OCI-LY7 (cell line): ENCODE data around the gene GLIS2. TPM values are rescaled to one million over a fixed set of nuclear protein-coding genes. Genes with fewer than 3 reads are reported as not detected.
A peak's percentile ranks its signal among the peaks of the same experiment; 100 is the strongest.

ENCODE experiments used
- BruUV-seq: library from RNA; stranded (reverse); fragments of 400-500 nt; replicated peaks from 2 replicates; lab custom pipeline; 2021; lab: Mats Ljungman, UMichigan
- CTCF ChIA-PET: fragments of 300-600 bp; sonication (Branson Sonifier 250); formaldehyde crosslinking; loops from one replicate; lab custom pipeline; 2022; ENCODE audit warnings: antibody characterized with exemption; ENCODE audit not compliant: unreplicated experiment; lab: Charles Lee
- POLR2A ChIA-PET: fragments of 300-600 bp; sonication (Branson Sonifier 250); formaldehyde crosslinking; loops from one replicate; lab custom pipeline; 2022; ENCODE audit warnings: antibody characterized with exemption; lab: Charles Lee
- DNase-seq: peaks from one replicate; pipeline ENCODE4 v3.0.0-alpha.2; 2015; ENCODE audit warnings: low spot score
- H2AFZ ChIP-seq: fragments of 200-600 bp; sonication (generic), shearing (Covaris generic); 2 replicates; pipeline ENCODE4 v1.6.1; 2014; ENCODE audit warnings: mild to moderate bottlenecking, antibody characterized with exemption, low read length, moderate library complexity
- H3K27ac ChIP-seq: fragments of 200-600 bp; sonication (generic); 2 replicates; pipeline ENCODE4 v1.5.1; 2014; ENCODE audit warnings: mixed run types, low read depth, mild to moderate bottlenecking, moderate library complexity, low read length, inconsistent platforms; ENCODE audit not compliant: poor library complexity, severe bottlenecking
- H3K36me3 ChIP-seq: fragments of 200-600 bp; sonication (generic); 2 replicates; pipeline ENCODE4 v1.6.1; 2014; ENCODE audit warnings: mild to moderate bottlenecking, antibody characterized with exemption, low read length, moderate library complexity, mixed read lengths; ENCODE audit not compliant: insufficient read depth
- H3K4me1 ChIP-seq: fragments of 200-600 bp; sonication (generic); 2 replicates; pipeline ENCODE4 v1.5.1; 2014; ENCODE audit warnings: mild to moderate bottlenecking, low read length; ENCODE audit not compliant: insufficient read depth, poor library complexity, severe bottlenecking
- H3K4me2 ChIP-seq: fragments of 200-600 bp; sonication (generic); 2 replicates; pipeline ENCODE4 v1.6.1; 2014; ENCODE audit warnings: mild to moderate bottlenecking, low read length
- H3K4me3 ChIP-seq: fragments of 200-600 bp; sonication (generic); 2 replicates; pipeline ENCODE4 v1.5.1; 2014; ENCODE audit warnings: mild to moderate bottlenecking, low read depth, low read length; ENCODE audit not compliant: poor library complexity, severe bottlenecking
- H3K79me2 ChIP-seq: fragments of 200-600 bp; sonication (generic); 2 replicates; pipeline ENCODE4 v1.6.1; 2016; ENCODE audit warnings: low read depth, mild to moderate bottlenecking, low read length, moderate library complexity, mixed read lengths; ENCODE audit not compliant: insufficient read depth
- H3K9me2 ChIP-seq: fragments of 200-600 bp; sonication (generic); 2 replicates; pipeline ENCODE4 v1.6.1; 2016; ENCODE audit warnings: mild to moderate bottlenecking, low read length, mixed read lengths; ENCODE audit not compliant: insufficient read depth
- H3K9me3 ChIP-seq: fragments of 200-600 bp; sonication (generic); 2 replicates; pipeline ENCODE4 v1.6.1; 2014; ENCODE audit warnings: mild to moderate bottlenecking, mixed run types, low read length, mixed read lengths
- H4K20me1 ChIP-seq: fragments of 200-600 bp; sonication (generic); 2 replicates; pipeline ENCODE4 v1.6.1; 2014; ENCODE audit warnings: mild to moderate bottlenecking, antibody characterized with exemption, low read length, moderate library complexity, mixed read lengths; ENCODE audit not compliant: insufficient read depth
- CTCF ChIP-seq: fragments of 200-600 bp; sonication (generic); conservative IDR thresholded peaks from 2 replicates; pipeline ENCODE4 v1.5.1; 2014; ENCODE audit warnings: mild to moderate bottlenecking, antibody characterized with exemption, low read length, moderate library complexity, mixed read lengths
- EZH2phosphoT487 ChIP-seq: fragments of 200-600 bp; sonication (generic); IDR thresholded peaks from 2 replicates; pipeline ENCODE4 v1.6.1; 2018; ENCODE audit warnings: low read depth, borderline replicate concordance, mild to moderate bottlenecking, mixed run types, antibody characterized with exemption, low read length, moderate library complexity, mixed read lengths
- intact Hi-C: fragments of 100-400 bp; cut with micrococcal nuclease; formaldehyde crosslinking; loops from one replicate; pipeline ENCODE4 v1.10.0; 2022; ENCODE audit not compliant: unreplicated experiment
- total RNA-seq, 2 experiments: library from RNA; depleted of rRNA in 1 of 2; stranded (reverse); fragments of >200 nt in 1 of 2; shearing (Covaris generic) in 1 of 2; gene quantifications; 2 replicates each; pipeline ENCODE4 v1.2.3, GENCODE V29; 2014 to 2022

GLIS2 gene
- total RNA-seq, 2 experiments from 2014 or later: 0.08 TPM; not detected in 1

GRCh38 chr16:4347010-4347409 is 31.1 kb downstream of the GLIS2 start:
- H3K4me3 ChIP-seq: no peak overlapping the region
- H3K27ac ChIP-seq: no peak overlapping the region
- no peak overlapping the region for H2AFZ ChIP-seq
- no peak for DNase-seq
- peaks cover 5% of the 10 kb centered on the region for H4K20me1 ChIP-seq
- no peaks in the 10 kb centered on the region for H3K9me2 ChIP-seq
- H3K9me3 ChIP-seq: no peaks in the 10 kb centered on the region
- no peak overlapping the region for H3K4me2 ChIP-seq
- POLR2A ChIA-PET: no interaction called here
- CTCF ChIA-PET: no interaction called here
- intact Hi-C loops: no loop called here
- peaks cover 60% of the 10 kb centered on the region for H3K79me2 ChIP-seq
- peaks cover 51% of the 10 kb centered on the region for H3K36me3 ChIP-seq
- no TSS peak for BruUV-seq
- peaks cover 17% of the 10 kb centered on the region for H3K4me1 ChIP-seq
- no peak for TF ChIP-seq CTCF
- no peak for TF ChIP-seq EZH2phosphoT487

- H2AFZ ChIP-seq: no peak overlapping the region
- intact Hi-C loops: no loop called here
- peaks cover 60% of the 10 kb centered on the region for H3K79me2 ChIP-seq
- TF ChIP-seq CTCF: no peak
- no TSS peak for BruUV-seq
- no peak overlapping the region for H3K27ac ChIP-seq
- peaks cover 48% of the 10 kb centered on the region for H3K36me3 ChIP-seq
- CTCF ChIA-PET: no interaction called here
- H3K4me3 ChIP-seq: no peak overlapping the region
- H3K9me3 ChIP-seq: no peaks in the 10 kb centered on the region
- peaks cover 18% of the 10 kb centered on the region for H3K4me1 ChIP-seq
- no peak for DNase-seq
- peaks cover 5% of the 10 kb centered on the region for H4K20me1 ChIP-seq
- 0 out of 2 replicates have a peak overlapping the region, but pooled peaks have one; percentile 4 for H3K4me2 ChIP-seq
- POLR2A ChIA-PET: no interaction called here
- H3K9me2 ChIP-seq: no peaks in the 10 kb centered on the region
Observed at GRCh38 chr16:4347765-4348509, 32.1 kb downstream of the GLIS2 start.

- TF ChIP-seq CTCF (no peak), EZH2phosphoT487 (no peak)
- no peaks in the 10 kb centered on the region for H3K9me2 ChIP-seq
- CTCF ChIA-PET: no interaction called here
- intact Hi-C loops: no loop called here
- peaks cover 47% of the 10 kb centered on the region for H3K79me2 ChIP-seq
- H4K20me1 ChIP-seq: peaks cover 5% of the 10 kb centered on the region
- peaks cover 18% of the 10 kb centered on the region for H3K4me1 ChIP-seq
- peaks cover 38% of the 10 kb centered on the region for H3K36me3 ChIP-seq
- no peaks in the 10 kb centered on the region for H3K9me3 ChIP-seq
- H2AFZ ChIP-seq: no peak overlapping the region
- H3K27ac ChIP-seq: no peak overlapping the region
- POLR2A ChIA-PET: interaction anchor here (1.1 kb wide), 1 partner anchor 9 kb away, joined by 3 read pairs; no protein-coding TSS in a partner anchor
- no peak for DNase-seq
- no TSS peak for BruUV-seq
- H3K4me2 ChIP-seq: peak overlapping the region; percentile 74
- H3K4me3 ChIP-seq: peak overlapping the region; percentile 99
Observed at GRCh38 chr16:4349332-4349731, 33.5 kb downstream of the GLIS2 start.
